Epithelial cell of proximal tubule (primary cell): ENCODE measurements around the gene URM1. TPM values are rescaled to one million over a fixed set of nuclear protein-coding genes. Genes with fewer than 3 reads are reported as not detected.

Experiments used
- DNase-seq: peaks from one replicate; pipeline ENCODE4 v3.0.0-alpha.2; 2011; ENCODE audit warnings: low read depth
- H3K4me3 ChIP-seq: 2 replicates; pipeline ENCODE4 v1.5.1; 2011; ENCODE audit warnings: low read depth, mild to moderate bottlenecking, low read length
- total RNA-seq: library from RNA; depleted of rRNA; stranded (reverse); fragments of >200 nt; gene quantifications from 2 replicates; pipeline ENCODE4 v1.2.3, GENCODE V29; 2015
- TF ChIP-seq, protein P1 (sequence below): conservative IDR thresholded peaks from 2 replicates; pipeline ENCODE4 v1.5.1; 2012; ENCODE audit warnings: low read depth, mild to moderate bottlenecking, low read length

URM1 gene
- total RNA-seq, 1 donor from 2014 or later = 39.4 TPM

DNA sequence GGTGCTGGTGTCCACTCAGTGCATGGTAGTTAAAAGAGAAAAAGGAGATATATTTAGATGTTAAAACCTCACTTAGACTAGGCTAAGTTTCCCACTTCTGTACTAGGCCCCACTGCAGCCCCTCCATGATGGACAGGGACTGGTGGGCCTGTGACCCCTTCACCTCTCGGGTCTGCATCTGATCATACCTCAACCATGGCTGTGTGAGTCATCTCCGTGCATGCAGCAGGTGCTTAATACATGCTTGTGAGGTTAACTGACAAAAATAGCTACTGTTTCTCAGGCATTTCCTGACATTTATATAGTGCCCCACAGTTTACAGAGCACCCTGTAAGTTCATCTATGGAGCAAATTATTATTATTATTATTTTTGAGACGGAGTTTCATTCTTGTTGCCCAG lies 8.4 kb upstream of the URM1 start:
- H3K4me3 ChIP-seq = no peak overlapping the region
- DNase-seq = no peak
- TF ChIP-seq, protein P1, sequence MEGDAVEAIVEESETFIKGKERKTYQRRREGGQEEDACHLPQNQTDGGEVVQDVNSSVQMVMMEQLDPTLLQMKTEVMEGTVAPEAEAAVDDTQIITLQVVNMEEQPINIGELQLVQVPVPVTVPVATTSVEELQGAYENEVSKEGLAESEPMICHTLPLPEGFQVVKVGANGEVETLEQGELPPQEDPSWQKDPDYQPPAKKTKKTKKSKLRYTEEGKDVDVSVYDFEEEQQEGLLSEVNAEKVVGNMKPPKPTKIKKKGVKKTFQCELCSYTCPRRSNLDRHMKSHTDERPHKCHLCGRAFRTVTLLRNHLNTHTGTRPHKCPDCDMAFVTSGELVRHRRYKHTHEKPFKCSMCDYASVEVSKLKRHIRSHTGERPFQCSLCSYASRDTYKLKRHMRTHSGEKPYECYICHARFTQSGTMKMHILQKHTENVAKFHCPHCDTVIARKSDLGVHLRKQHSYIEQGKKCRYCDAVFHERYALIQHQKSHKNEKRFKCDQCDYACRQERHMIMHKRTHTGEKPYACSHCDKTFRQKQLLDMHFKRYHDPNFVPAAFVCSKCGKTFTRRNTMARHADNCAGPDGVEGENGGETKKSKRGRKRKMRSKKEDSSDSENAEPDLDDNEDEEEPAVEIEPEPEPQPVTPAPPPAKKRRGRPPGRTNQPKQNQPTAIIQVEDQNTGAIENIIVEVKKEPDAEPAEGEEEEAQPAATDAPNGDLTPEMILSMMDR = no peak

DNA sequence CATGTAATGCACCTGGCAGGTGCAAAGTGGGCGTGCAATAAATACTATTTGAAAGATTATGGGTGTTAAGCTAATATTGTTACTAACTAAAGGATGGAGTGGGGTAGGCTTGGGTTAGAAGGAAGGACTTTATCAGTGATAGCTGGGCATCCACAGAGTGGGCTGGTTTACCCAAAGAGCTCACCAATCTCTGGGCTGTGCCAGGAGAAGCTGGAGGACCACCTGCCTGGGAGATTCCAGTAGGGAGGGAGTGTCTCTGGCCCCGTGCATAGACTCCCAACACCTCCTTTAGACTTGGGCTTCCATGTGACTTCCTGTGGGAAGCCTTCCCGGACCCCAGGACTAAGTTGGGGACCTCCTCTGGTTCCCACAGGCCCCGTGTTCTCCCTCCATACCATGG lies 5.6 kb upstream of the URM1 start:
- no peak for DNase-seq
- TF ChIP-seq, protein P1 = no peak
- H3K4me3 ChIP-seq = no peak overlapping the region

DNA sequence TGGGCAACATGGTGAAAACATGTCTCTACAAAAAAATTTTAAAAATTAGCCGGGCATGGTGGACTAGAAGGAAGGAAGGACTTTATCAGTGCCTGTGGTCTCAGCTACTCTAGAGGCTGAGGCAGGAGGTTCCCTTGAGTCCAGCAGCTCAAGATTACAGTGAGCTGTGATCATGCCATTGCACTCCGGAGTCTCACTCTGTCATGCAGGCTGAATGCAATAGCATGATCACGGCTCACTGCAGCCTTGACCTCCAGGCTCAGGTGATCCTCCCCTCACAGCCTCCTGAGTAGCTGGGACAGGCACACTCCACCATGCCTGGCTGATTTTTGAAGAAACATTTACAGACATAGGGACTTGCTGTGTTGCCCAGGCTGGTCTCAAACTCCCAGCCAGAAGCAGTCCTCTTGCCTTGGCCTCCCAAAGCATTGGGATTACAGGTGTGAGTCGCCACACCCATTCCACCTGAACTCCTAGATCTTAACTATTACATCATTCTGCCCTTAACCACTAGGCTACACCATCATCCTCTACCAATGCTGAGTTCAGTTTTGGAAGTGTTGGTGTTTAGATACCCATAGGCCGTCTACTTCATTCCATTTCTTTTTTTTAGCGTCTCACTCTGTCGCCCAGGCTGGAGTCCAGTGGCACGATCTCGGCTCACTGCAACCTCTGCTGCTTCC lies 2.0 kb upstream of the URM1 start:
- no peak overlapping the region for H3K4me3 ChIP-seq
- TF ChIP-seq, protein P1 = no peak
- no peak for DNase-seq

DNA sequence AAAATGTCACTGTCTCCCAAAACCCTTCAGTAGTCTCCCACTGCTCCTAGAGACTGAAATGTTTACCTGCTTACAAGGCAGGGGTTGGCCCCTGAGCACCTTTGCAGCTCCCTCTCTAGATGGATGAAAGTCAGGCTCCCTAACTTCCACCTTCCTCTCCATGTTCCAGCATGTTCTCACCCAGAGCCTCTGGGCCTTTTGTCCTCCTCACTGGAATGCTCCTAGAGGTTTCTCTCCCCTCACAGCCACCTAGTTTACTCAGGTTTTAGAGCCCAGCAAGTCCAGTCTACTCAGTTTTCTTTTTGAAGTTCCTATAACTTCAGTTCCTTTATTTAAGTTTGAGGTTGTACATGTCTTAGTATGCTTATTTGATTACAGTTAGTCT lies 815 bp upstream of the URM1 start:
- peak overlapping the region; percentile 93 for H3K4me3 ChIP-seq
- TF ChIP-seq, protein P1 = no peak
- no peak for DNase-seq

DNA sequence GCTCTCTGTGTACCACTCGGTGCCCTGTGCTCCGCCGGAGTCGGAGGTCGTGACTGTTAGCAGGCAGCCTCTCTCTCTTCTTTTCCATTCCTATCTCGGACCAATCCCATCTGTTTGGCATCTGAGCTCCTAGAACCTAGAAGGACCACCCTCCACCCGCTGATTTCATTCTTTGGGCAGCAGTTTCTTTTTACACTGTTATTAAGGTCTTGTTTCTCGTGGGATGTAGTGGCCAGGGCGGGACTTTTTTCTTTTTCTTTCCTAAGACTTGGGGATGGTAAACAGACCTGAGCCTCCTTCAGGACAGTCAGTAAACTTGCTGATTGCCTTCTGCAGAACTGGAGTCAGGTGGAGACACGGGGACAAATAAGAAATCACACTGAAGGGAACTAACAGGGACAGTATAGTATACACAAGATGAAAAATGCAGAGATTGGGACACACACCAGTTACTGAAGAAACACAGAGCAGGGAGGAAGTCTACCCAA lies 500 bp downstream of the URM1 start:
- no peak for DNase-seq
- H3K4me3 ChIP-seq = peak overlapping the region; percentile 93
- TF ChIP-seq, protein P1 = no peak

DNA sequence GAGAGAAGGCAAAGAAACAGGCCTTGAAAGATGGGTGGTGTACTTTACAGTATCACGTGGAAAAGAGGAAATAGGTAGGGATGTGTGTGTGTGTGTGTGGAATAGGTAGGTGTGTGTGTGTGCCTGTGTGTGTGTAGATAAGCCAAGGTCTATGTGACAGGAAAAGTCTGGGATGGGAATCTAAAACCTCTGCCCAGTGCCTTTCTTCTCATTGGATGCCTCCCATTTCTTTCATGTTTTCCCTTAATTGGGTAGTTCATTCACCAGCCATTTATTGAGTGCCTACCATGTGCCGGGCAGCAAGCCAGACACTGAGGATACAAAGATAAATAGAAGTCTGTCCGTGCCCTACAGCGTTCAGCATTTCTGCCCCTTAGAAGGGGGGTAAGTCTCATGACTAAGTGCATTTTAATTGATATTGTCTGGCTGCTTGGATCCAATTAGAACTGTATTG lies 1.0 kb downstream of the URM1 start:
- H3K4me3 ChIP-seq = peak overlapping the region; percentile 93
- TF ChIP-seq, protein P1 = no peak
- no peak for DNase-seq

DNA sequence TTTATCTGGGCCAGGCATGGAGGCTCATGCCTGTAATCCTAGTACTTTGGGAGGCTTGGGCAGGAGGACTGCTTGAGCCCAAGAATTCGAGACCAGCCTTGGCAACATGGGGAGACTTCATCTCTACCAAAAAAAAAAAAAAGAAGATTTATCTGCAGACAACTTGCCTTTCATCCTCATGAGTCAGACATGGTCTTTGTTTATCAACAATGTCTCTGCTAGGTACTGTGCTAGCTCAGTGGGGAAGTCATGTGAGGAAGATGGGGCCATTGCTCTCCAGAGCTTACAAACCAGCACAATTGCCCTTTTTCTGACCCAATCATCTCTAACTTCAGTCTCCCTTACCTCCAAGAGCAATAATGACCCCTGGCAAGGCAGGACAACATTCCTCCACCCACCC lies 1.6 kb downstream of the URM1 start:
- DNase-seq = no peak
- TF ChIP-seq, protein P1 = no peak
- peak overlapping the region; percentile 93 for H3K4me3 ChIP-seq
